Thymus (tissue), 11 donors: ENCODE measurements around the gene ABCF1. TPM values are rescaled to one million over a fixed set of nuclear protein-coding genes. Genes with fewer than 3 reads are reported as not detected.
A peak's percentile ranks its signal among the peaks of the same experiment; 100 is the strongest.

ENCODE experiments used
- DNase-seq, 9 donors: peaks; one replicate each; pipeline ENCODE4 v3.0.0-alpha.2; 2013; ENCODE audit warnings: low spot score in 9 of 9, low read depth in 6 of 9, missing footprints in 1 of 9
- H3K27ac ChIP-seq, 2 donors: one replicate each; pipeline ENCODE4 v1.5.1; 2013; ENCODE audit warnings: control low read depth in 1 of 2, low read depth in 1 of 2, low read length in 1 of 2, mild to moderate bottlenecking in 1 of 2, moderate library complexity in 1 of 2
- H3K27me3 ChIP-seq, 2 donors: one replicate each; pipeline ENCODE4 v1.5.1; 2013; ENCODE audit warnings: low read length in 1 of 2; ENCODE audit not compliant: control insufficient read depth in 2 of 2, insufficient read depth in 1 of 2
- H3K36me3 ChIP-seq, 2 donors: one replicate each; pipeline ENCODE4 v1.5.1; 2013; ENCODE audit warnings: low read length in 1 of 2, mild to moderate bottlenecking in 1 of 2, moderate library complexity in 1 of 2; ENCODE audit not compliant: control insufficient read depth in 2 of 2, insufficient read depth in 2 of 2
- H3K4me1 ChIP-seq, 2 donors: one replicate each; pipeline ENCODE4 v1.5.1; 2013; ENCODE audit warnings: low read length in 2 of 2; ENCODE audit not compliant: control insufficient read depth in 2 of 2, insufficient read depth in 2 of 2
- H3K4me3 ChIP-seq, 2 donors: one replicate each; pipeline ENCODE4 v1.5.1; 2013; ENCODE audit warnings: low read length in 2 of 2, control low read depth in 1 of 2, mild to moderate bottlenecking in 1 of 2
- H3K9me3 ChIP-seq, 2 donors: one replicate each; pipeline ENCODE4 v1.5.1; 2013; ENCODE audit warnings: low read length in 1 of 2, mild to moderate bottlenecking in 1 of 2; ENCODE audit not compliant: control insufficient read depth in 2 of 2, insufficient read depth in 1 of 2
- WGBS: extraction: QIAGEN DNeasy Blood & Tissue Kit; methylation state at CpG from one replicate; pipeline ENCODE4 v1.1.7; 2013; 5-methylcytosine and 5-hydroxymethylcytosine counted together
- polyA plus RNA-seq: library from polyadenylated mRNA; stranded (reverse); fragments of 200-250 nt; gene quantifications from one replicate; pipeline ENCODE4 v1.2.3, GENCODE V29; 2013
- total RNA-seq: library from RNA; stranded (reverse); fragments of 120-200 nt; gene quantifications from one replicate; pipeline ENCODE4 v1.2.4, GENCODE V29; 2013
- donor health status: healthy.

ABCF1 gene
- total and polyA plus RNA-seq, 2 donors = 23.5 to 33.9 TPM

GRCh38 chr6:30618270-30618797 lies 47.1 kb downstream of the ABCF1 start:
- H3K9me3 ChIP-seq = no peaks in the 10 kb centered on the region
- no peak for DNase-seq
- H3K4me3 ChIP-seq = peak overlapping the region; percentile 76 to 89
- 14% methylated on average over 8 of the region's 8 CpGs for WGBS
- peaks cover 17 to 23% of the 10 kb centered on the region in 2 donors for H3K4me1 ChIP-seq
- peak overlapping the region; percentile 89 to 97 for H3K27ac ChIP-seq
- H3K36me3 ChIP-seq = peaks cover 27 to 51% of the 10 kb centered on the region in 2 donors
- no peaks in the 10 kb centered on the region for H3K27me3 ChIP-seq

- Histone ChIP-seq H3K4me3 (no peak overlapping the region), H3K4me1 (peaks cover 5 to 11% of the 10 kb centered on the region in 2 donors), H3K27me3 (no peaks in the 10 kb centered on the region), H3K9me3 (no peaks in the 10 kb centered on the region), H3K36me3 (peaks cover 34 to 55% of the 10 kb centered on the region in 2 donors), H3K27ac (no peak overlapping the region)
- no peak for DNase-seq
- 98% methylated on average over 11 of the region's 11 CpGs for WGBS
These were observed 48.3 kb downstream of the ABCF1 start for GRCh38 chr6:30619561-30619960.

GRCh38 chr6:30625511-30625910 lies 54.3 kb downstream of the ABCF1 start:
- Histone ChIP-seq H3K27ac (no peak overlapping the region), H3K4me1 (peaks cover 6 to 16% of the 10 kb centered on the region in 2 donors), H3K36me3 (peaks cover 39 to 61% of the 10 kb centered on the region in 2 donors), H3K9me3 (no peaks in the 10 kb centered on the region), H3K27me3 (no peaks in the 10 kb centered on the region), H3K4me3 (no peak overlapping the region)
- no peak for DNase-seq
- WGBS = 98% methylated on average over 8 of the region's 8 CpGs

GRCh38 chr6:30626484-30627366 lies 55.5 kb downstream of the ABCF1 start, which contains the start of gene ATAT1:
TSS of gene ATAT1 (plus strand) at chr6:30626874.
- Histone ChIP-seq H3K4me1 (peaks cover 6 to 16% of the 10 kb centered on the region in 2 donors), H3K36me3 (peaks cover 37 to 55% of the 10 kb centered on the region in 2 donors), H3K4me3 (peak within 1 kb of the TSS; percentile 58 to 80), H3K9me3 (no peaks in the 10 kb centered on the region), H3K27me3 (no peaks in the 10 kb centered on the region), H3K27ac (peak within 1 kb of the TSS; percentile 81 to 90)
- 6% methylated on average over 36 of the region's 36 CpGs for WGBS
- DNase-seq = peak in 8 of 9 donors; percentile 61 to 91 (median 82)

GRCh38 chr6:30635834-30636233 lies 64.6 kb downstream of the ABCF1 start:
- Histone ChIP-seq H3K27me3 (no peaks in the 10 kb centered on the region), H3K36me3 (peaks cover 21 to 34% of the 10 kb centered on the region in 2 donors), H3K4me1 (peaks cover 0 to 6% of the 10 kb centered on the region in 2 donors), H3K9me3 (no peaks in the 10 kb centered on the region), H3K4me3 (no peak overlapping the region), H3K27ac (no peak overlapping the region)
- 99% methylated on average over 3 of the region's 3 CpGs for whole genome bisulfite sequencing
- DNase-seq = no peak

GRCh38 chr6:30640481-30640880 lies 69.2 kb downstream of the ABCF1 start:
- Histone ChIP-seq H3K9me3 (no peaks in the 10 kb centered on the region), H3K4me1 (peaks cover 0 to 19% of the 10 kb centered on the region in 2 donors), H3K27ac (peak overlapping the region; percentile 25 to 38), H3K27me3 (no peaks in the 10 kb centered on the region), H3K4me3 (no peak overlapping the region), H3K36me3 (peaks cover 27 to 40% of the 10 kb centered on the region in 2 donors)
- DNase-seq = peak in 1 of 9 donors; percentile 25
- WGBS = 66% methylated on average over 10 of the region's 10 CpGs

- Histone ChIP-seq H3K9me3 (no peaks in the 10 kb centered on the region), H3K27me3 (no peaks in the 10 kb centered on the region), H3K4me1 (peaks cover 0 to 23% of the 10 kb centered on the region in 2 donors), H3K4me3 (no peak overlapping the region), H3K27ac (peak overlapping the region; percentile 52 to 56), H3K36me3 (peaks cover 30 to 42% of the 10 kb centered on the region in 2 donors)
- DNase-seq = peak in 5 of 9 donors; percentile 15 to 74 (median 41)
- 13% methylated on average over 1 of the region's 1 CpG for WGBS
These were observed 69.8 kb downstream of the ABCF1 start for GRCh38 chr6:30641048-30641447.
